Measurements from ENCODE around the gene DUS4L. TPM values are rescaled to one million over a fixed set of nuclear protein-coding genes. Genes with fewer than 3 reads are reported as not detected.

The DUS4L gene
- total RNA-seq, 4 donors from 2014 or later = 5.3 to 10.2 (median 8.5) TPM

GRCh38 chr7:107613948-107614347 is 50.2 kb downstream of the DUS4L start:
- Histone ChIP-seq H3K4me3 (no peak overlapping the region), H3K36me3 (peaks cover 0 to 37% (median 0%) of the 10 kb centered on the region in 3 donors), H3K27me3 (no peaks in the 10 kb centered on the region), H3K9me3 (no peaks in the 10 kb centered on the region), H3K4me1 (peaks cover 0 to 10% (median 0%) of the 10 kb centered on the region in 4 donors), H3K27ac (peak overlapping the region in 1 of 4 donors; percentile 13)
- DNase-seq (ENCODE audit: low spot score in 2 of 2) = no peak
- TF ChIP-seq POLR2A (IDR thresholded peaks at IDR 0.05) (no peak), CTCF (IDR thresholded peaks at IDR 0.05) (no peak), EP300 (IDR thresholded peaks at IDR 0.05) (no peak)

- Histone ChIP-seq H3K27ac (no peak overlapping the region), H3K4me3 (no peak overlapping the region), H3K4me1 (peaks cover 0 to 10% (median 0%) of the 10 kb centered on the region in 4 donors), H3K36me3 (peaks cover 0 to 37% (median 0%) of the 10 kb centered on the region in 3 donors), H3K9me3 (no peaks in the 10 kb centered on the region), H3K27me3 (no peaks in the 10 kb centered on the region)
- no peak for TF ChIP-seq CTCF (IDR thresholded peaks at IDR 0.05)
- no peak for TF ChIP-seq POLR2A (IDR thresholded peaks at IDR 0.05)
- no peak for TF ChIP-seq EP300 (IDR thresholded peaks at IDR 0.05)
- no peak for DNase-seq (ENCODE audit: low spot score in 2 of 2)
These were observed 50.7 kb downstream of the DUS4L start for GRCh38 chr7:107614425-107614824.

- Histone ChIP-seq H3K4me3 (no peak overlapping the region), H3K36me3 (peaks cover 0 to 45% (median 0%) of the 10 kb centered on the region in 3 donors), H3K27ac (no peak overlapping the region), H3K4me1 (peaks cover 0 to 10% (median 0%) of the 10 kb centered on the region in 4 donors), H3K27me3 (no peaks in the 10 kb centered on the region), H3K9me3 (no peaks in the 10 kb centered on the region)
- no peak for TF ChIP-seq EP300 (IDR thresholded peaks at IDR 0.05)
- TF ChIP-seq POLR2A (IDR thresholded peaks at IDR 0.05) = no peak
- no peak for TF ChIP-seq CTCF (IDR thresholded peaks at IDR 0.05)
- DNase-seq (ENCODE audit: low spot score in 2 of 2) = no peak
- WGBS, 2 donors = 81 to 92% methylated on average over 4 of the region's 4 CpGs
These were observed 52.3 kb downstream of the DUS4L start for GRCh38 chr7:107615910-107616680.

GRCh38 chr7:107622429-107622828 is 58.7 kb downstream of the DUS4L start:
- TF ChIP-seq EP300 (IDR thresholded peaks at IDR 0.05) (no peak), POLR2A (IDR thresholded peaks at IDR 0.05) (no peak), CTCF (IDR thresholded peaks at IDR 0.05) (no peak)
- peaks cover 0 to 23% (median 0%) of the 10 kb centered on the region in 3 donors for H3K36me3 ChIP-seq
- H3K27ac ChIP-seq = no peak overlapping the region
- no peaks in the 10 kb centered on the region for H3K9me3 ChIP-seq
- H3K4me1 ChIP-seq = no peaks in the 10 kb centered on the region
- no peak for DNase-seq (ENCODE audit: low spot score in 2 of 2)
- no peak overlapping the region for H3K4me3 ChIP-seq
- no peaks in the 10 kb centered on the region for H3K27me3 ChIP-seq
- WGBS, 2 donors = 67 to 79% methylated on average over 1 of the region's 1 CpG

GRCh38 chr7:107622894-107623293 is 59.1 kb downstream of the DUS4L start:
- no peaks in the 10 kb centered on the region for H3K27me3 ChIP-seq
- no peak for DNase-seq (ENCODE audit: low spot score in 2 of 2)
- TF ChIP-seq EP300 (IDR thresholded peaks at IDR 0.05) = no peak
- no peak for TF ChIP-seq CTCF (IDR thresholded peaks at IDR 0.05)
- no peak for TF ChIP-seq POLR2A (IDR thresholded peaks at IDR 0.05)
- no peaks in the 10 kb centered on the region for H3K4me1 ChIP-seq
- no peak overlapping the region for H3K27ac ChIP-seq
- H3K4me3 ChIP-seq = no peak overlapping the region
- H3K36me3 ChIP-seq = peaks cover 0 to 23% (median 0%) of the 10 kb centered on the region in 3 donors
- WGBS, 2 donors = 77 to 91% methylated on average over 2 of the region's 2 CpGs
- H3K9me3 ChIP-seq = no peaks in the 10 kb centered on the region

Data from tibial nerve (tissue), 4 donors.